H1 (cell line): ENCODE results near the gene CYB5R2. TPM values are rescaled to one million over a fixed set of nuclear protein-coding genes. Genes with fewer than 3 reads are reported as not detected.

Experiments used
- ASH2L ChIP-seq: fragments of 200-600, 300-600 bp; sonication (generic); IDR thresholded peaks from one replicate; pipeline ENCODE4 v1.7.1; 2017; ENCODE audit warnings: low read length
- ATF2 ChIP-seq: IDR thresholded peaks from 2 replicates; pipeline ENCODE4 v1.6.1; 2012; ENCODE audit warnings: low read length, inconsistent platforms
- BCL11A ChIP-seq, 2 experiments: IDR thresholded peaks; one replicate each; pipeline ENCODE4 v1.6.1; 2011; ENCODE audit warnings: low read depth in 2 of 2, low read length in 2 of 2, mild to moderate bottlenecking in 2 of 2
- CTCF ChIP-seq, 3 experiments: IDR thresholded peaks; 1 replicate in 2 of 3; 2 replicates in 1 of 3; pipeline versions ENCODE4 v1.5.1 to v1.6.1; 2011; ENCODE audit warnings: low read length in 3 of 3, mild to moderate bottlenecking in 3 of 3, inconsistent platforms in 2 of 3, low read depth in 1 of 3, moderate library complexity in 1 of 3; ENCODE audit not compliant: insufficient read depth in 1 of 3; ENCODE audit errors: control extremely low read depth in 1 of 3
- E2F6 ChIP-seq: IDR thresholded peaks from 2 replicates; pipeline ENCODE4 v1.6.1; 2012; ENCODE audit warnings: inconsistent platforms
- HDAC2 ChIP-seq, 2 experiments: fragments of 300-600 bp in 1 of 2; sonication (generic) in 1 of 2; IDR thresholded peaks; 2 replicates each; pipeline ENCODE4 v1.6.1; 2011 to 2012; ENCODE audit warnings: low read depth in 2 of 2, low read length in 2 of 2, mild to moderate bottlenecking in 2 of 2, moderate library complexity in 2 of 2, borderline replicate concordance in 1 of 2, inconsistent platforms in 1 of 2
- POLR2AphosphoS5 ChIP-seq: IDR thresholded peaks from 2 replicates; pipeline ENCODE4 v1.6.1; 2011; ENCODE audit warnings: low read depth, low read length
- RFX5 ChIP-seq: IDR thresholded peaks from 2 replicates; pipeline ENCODE4 v1.6.1; 2011; ENCODE audit warnings: low read depth, low read length, improper control_type of control experiment, borderline replicate concordance
- RXRA ChIP-seq: IDR thresholded peaks from 2 replicates; pipeline ENCODE4 v1.6.1; 2011; ENCODE audit warnings: low read depth, mild to moderate bottlenecking, low read length, moderate library complexity; ENCODE audit not compliant: insufficient read depth
- SP2 ChIP-seq: IDR thresholded peaks from 2 replicates; pipeline ENCODE4 v1.6.1; 2012; ENCODE audit warnings: mild to moderate bottlenecking, low read length, inconsistent platforms
- polyA plus RNA-seq, 7 experiments: library from polyadenylated mRNA; depleted of rRNA in 3 of 7; stranded (reverse) in 5 of 7; unstranded in 2 of 7; fragments of >200 nt in 5 of 7; fragments of 200-250 nt in 2 of 7; gene quantifications; 1 replicate in 5 of 7; 2 replicates in 1 of 7; 4 replicates in 1 of 7; pipeline versions ENCODE4 v1.2.1 to v1.2.3, GENCODE V29; 2011 to 2013; ENCODE audit warnings: missing spikeins in 2 of 7, mixed read lengths in 2 of 7
- total RNA-seq: library from RNA; stranded (reverse); fragmentation: NEBNext Ultra II Directional; extraction: Animal tissue kit (Norgen Biotek cat#: 25700); gene quantifications from 2 replicates; pipeline ENCODE4 v1.2.1, GENCODE V29; 2021

Gene CYB5R2
- total and polyA plus RNA-seq, 2 of the 8 experiments (the other 6 are each of a cell fraction or from before 2014, with no cell fraction given), result 53.0 to 55.9 TPM

- TF ChIP-seq CTCF (IDR thresholded peaks at IDR 0.05; ENCODE audit: control extremely low read depth in 1 of 3, insufficient read depth in 1 of 3, low read depth in 1 of 3, low read length in 3 of 3) (no peak), HDAC2 (IDR thresholded peaks at IDR 0.05; ENCODE audit: borderline replicate concordance in 1 of 2, low read depth in 2 of 2, low read length in 2 of 2) (no peak), RFX5 (no peak), BCL11A (IDR thresholded peaks at IDR 0.05; ENCODE audit: low read depth in 2 of 2, low read length in 2 of 2) (no peak), POLR2AphosphoS5 (no peak), ATF2 (no peak), SP2 (no peak), RXRA (no peak), E2F6 (no peak), ASH2L (no peak)
- TF ChIP-seq, all 59 proteins: peak for 0
These were observed 51.7 kb downstream of the CYB5R2 start (continued) for GRCh38 chr11:7621554-7621953.
